Muscle of arm (tissue), 12 donors: ENCODE results near the gene KLHDC7B. TPM values are rescaled to one million over a fixed set of nuclear protein-coding genes. Genes with fewer than 3 reads are reported as not detected.

ENCODE experiments used
- DNase-seq: peaks from one replicate; pipeline ENCODE4 v3.0.0-alpha.2; 2013
- polyA plus RNA-seq, 12 donors: library from polyadenylated mRNA; unstranded; fragments of 120-200 nt; gene quantifications; one replicate each; pipeline ENCODE4 v1.2.1, GENCODE V29; 2013; ENCODE audit not compliant: insufficient read length in 12 of 12

KLHDC7B gene
- polyA plus RNA-seq, 12 donors: 0.09 to 0.17 TPM; not detected in 10

DNA sequence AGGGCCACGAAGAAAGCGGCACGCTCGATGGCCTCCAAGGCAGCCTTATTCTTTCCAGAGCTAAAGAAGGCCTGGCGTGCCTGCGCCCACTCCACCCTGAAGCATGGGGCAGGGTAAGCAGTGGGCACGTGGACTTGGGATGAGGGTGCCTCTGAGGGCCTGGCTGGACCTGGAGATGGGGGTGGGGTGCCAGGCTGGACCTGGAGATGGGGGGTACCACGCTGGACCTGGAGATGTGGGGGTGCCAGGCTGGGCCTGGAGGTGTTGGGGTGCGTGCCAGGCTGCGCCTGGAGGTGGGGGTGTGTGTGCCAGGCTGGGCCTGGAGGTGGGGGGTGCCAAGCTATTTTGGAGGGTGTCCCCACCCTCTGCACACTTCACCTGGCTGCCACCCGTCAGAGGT, 27.3 kb downstream of the KLHDC7B start:
- no peak for DNase-seq

DNA sequence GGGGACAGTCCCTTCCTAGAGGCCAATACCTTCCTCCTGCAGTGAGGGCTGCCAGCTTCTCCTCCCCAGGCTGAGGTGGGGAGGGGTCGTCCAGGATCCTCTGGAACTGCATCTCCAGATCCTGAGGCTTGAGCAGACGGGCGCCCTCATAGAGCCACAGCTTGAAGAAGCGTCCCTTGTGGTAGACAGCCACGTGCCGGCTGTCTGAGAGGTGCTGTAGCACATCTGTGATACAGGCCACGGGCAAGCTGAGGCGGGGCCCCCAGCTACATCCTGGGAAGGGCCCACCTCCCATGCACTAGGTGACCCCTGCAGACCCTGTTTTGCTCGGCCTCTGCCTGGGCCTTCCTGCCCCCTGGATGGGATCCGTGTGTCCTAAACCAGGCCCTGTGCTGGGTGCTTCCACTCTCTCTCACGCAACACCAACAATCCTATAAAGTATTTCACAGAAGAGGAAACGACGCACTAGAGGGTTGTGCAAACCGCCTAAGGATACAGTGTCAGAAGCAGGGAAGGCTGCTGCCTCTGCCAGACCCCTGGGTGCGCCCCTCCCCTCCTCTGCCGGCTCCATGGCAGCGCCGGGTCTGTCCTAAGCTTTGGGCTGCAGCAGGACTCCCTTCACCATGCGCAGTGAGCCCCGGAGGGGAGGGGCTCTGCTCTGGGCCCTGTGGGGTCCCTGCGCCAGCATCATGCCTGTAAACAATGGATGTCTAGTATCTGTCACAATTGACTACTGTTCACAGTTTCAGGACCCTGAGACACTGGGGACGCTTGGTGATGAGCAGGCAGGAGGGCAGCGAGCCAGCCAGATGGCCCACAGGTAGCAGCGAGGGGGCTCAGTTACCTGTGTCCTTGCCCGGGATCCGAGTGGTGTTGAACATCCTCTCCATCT, 28.0 kb downstream of the KLHDC7B start:
- DNase-seq: no peak

DNA sequence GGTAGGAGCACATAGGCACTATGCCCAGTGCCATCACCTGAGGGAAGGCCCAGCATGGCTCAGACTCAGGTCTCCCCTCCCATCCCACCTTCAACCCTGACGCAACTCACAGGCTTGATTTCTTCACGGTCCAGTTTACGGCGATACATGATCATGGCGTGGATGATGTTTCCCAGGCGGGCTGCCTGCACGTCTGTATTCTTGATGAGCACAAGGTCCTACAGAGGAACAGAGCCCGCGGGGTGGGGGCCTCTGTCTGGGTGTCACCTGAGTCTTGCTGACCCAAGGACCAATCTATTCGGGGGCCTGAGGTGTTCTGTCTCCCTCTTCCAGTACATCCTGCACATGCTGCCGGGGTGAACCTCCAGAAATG, 28.7 kb downstream of the KLHDC7B start:
- DNase-seq: no peak

DNA sequence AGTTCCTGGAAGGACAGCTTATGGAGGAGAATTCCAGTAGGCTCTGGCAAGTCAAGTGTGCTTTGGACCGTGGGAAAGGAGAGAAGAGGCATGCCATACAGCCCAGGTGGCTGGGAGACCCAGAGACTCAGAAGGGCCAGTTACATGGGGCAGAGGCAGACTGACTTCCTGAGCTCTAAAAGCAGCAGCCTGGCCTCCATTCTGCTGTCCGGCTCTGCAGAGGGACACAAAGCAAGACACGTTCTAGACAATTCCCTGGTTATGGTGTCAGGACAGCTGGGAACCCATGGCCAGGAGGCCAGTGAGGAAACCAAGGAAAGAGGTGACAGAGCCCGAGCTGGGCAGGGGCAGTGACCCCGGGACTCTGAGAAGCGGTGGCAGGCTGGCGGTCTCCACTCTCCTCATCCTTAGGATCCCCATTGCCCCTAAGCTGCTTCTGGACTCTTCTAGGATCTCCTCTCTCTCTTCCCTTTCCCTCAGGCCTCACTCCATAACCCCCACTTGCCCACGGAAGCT, 29.8 kb downstream of the KLHDC7B start:
- no peak for DNase-seq

DNA sequence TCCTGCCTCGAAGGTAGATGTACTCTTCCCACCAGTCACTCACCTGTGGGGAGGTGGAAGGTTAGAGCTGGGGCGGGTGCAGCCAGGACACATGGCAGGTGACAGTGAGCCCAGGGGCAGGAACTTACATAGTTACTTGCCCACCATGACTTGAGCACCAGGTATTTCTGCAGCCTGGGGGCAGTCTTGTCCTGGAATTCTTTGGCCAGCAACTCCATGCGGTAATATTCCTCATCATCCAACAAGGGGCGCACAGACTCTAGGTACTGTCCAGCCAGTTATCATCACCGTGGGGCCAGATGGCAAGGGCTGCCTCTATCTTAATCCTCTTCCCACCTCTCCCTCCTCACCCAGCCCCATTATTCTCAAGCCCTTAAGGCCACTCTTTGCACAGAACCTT, 30.4 kb downstream of the KLHDC7B start:
- no peak for DNase-seq

DNA sequence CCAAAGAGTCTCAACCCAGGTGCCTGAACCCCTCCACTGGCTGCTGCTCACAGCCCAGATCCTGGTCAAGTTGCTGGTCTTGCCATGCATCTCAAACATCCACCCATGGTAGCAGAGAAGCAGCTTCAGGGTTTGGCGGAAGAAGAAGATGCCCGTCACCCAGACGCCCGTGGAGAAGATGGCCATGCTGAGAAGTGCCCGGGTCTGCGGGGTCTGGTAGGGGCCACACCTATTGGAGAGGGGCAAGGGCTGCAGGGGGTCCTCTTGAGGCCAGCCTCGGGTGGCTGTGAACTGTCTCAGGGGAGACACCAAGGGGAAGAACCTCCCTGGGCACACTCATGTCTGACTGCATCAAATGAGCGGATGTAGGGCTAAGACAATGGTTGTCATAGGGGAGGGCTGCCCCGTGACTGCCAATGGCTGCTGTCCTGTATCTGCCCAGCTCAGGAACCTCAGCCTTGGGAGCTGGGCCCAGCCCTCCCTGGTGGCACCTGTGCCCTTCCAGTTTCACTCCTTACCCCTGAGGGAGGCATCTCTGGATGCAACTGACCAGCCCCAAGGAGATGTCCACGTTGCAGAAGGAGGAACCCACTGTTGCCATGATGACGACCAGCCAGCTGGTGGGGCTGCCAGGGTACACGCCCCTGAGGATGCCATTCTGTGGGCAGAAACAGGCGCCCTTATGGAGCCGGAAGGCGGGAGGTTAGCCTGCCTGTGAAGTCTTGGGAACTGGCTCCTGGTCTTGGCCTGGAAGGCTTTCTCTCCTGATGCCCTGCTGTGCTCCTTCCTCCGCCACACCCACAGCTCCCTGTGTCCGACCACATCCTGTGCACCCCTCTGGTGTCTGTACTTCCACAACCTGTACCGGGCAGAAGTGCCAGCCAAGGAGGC, 31.4 kb downstream of the KLHDC7B start:
- DNase-seq: no peak

DNA sequence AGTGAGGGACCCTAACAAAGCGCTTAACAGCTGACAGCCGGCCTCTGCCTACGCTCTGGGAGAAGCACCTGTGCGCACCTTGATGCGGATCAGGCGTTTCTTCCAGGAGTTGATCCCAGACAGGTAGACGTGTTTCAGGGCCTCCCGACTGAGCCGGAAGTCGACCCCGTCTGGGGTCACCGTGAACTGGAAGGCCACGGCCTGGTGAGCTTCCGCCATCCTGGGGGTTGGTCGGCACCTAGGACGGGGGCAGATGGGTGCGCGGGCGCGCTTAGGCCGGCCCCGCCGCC, 31.9 kb downstream of the KLHDC7B start:
- no peak for DNase-seq

DNA sequence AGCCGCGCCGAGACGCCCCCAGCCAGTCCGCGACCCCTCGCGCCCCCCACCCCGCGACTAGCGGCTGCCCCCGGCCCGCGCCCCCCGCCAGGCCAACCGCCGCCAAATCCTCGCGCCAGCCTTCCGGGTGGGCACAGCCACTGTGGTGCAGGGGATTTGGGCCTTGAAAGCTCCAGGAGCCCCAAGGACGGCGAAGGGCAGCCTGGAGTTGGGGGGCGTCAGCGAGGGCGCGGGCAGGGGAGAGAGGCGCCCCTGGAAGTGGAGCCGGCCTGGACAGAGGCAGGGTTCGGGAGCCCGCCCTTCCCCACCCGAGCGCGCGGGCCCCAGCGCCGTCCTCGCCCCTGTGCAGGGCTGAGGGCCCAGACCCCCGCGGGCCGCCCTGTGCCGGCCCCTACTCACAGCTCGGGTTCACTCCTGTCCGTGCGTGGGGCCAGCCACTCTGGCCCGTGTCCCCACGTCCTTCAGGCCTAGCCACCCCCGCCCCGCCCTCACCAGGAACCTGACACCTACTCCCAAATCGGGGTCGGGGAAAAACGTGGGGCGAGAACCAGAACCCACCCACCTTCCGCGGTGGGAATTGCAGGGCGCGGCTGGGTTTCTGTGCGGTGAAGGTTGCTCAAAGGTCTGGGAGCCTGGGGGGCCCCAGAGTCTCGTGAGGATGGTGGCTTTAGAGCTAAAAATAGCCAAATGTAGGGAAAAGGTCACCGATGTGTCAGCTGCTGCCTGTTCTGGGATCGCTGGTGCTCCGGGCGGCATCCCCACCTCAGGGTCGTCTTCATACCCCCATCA, 32.5 kb downstream of the KLHDC7B start, which contains the start of gene CPT1B:
TSS of gene CPT1B (minus strand) at position 441 of the 789 bp plus-strand sequence. CDS start 512 bp downstream, outside the sequence.
- no peak for DNase-seq

DNA sequence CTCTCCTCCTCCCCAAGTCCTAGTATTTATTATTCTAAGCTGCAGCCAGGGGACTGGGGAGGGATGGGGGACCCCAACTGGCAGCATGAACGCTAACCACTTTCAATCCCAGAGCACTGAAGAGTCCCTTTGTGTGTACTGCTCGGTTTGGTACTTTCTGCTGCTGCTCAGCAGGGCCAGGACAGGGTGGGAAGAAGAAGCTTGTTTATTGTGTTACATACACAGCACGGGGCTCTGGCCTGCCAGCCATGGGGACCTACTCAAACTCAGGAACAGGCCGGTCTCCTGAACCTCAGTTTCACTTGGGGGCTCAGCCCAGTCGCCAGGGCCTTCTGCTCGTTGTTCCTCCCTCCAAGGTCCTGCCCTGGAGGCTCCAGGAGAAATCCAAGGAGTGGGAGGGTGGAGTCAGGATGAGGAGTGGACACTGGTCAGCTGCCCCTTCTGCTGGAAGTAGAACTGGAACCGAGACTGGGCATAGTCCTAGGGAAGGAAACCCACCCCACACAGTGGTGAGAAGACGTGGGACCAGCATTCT, 33.1 kb downstream of the KLHDC7B start:
- DNase-seq: no peak

DNA sequence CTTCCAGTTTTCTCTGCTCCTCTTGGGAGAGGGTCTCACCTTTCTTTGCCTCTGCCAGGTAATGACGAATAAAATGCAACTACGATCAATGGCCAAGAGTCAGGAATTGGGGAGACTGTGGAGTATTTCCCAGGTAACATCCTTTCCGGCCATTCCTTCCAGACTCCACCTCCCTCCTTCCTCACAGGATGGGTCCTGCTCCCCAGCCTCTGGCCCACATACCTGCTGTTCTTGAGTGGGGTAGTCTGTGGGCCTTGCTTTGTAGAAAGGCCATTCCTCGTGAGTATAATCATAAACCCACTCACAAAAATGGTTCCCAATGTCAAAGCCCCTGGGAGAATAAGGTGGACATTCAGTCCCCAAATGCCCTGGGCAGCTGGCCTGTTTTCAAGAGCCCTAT, 34.1 kb downstream of the KLHDC7B start:
- no peak for DNase-seq

DNA sequence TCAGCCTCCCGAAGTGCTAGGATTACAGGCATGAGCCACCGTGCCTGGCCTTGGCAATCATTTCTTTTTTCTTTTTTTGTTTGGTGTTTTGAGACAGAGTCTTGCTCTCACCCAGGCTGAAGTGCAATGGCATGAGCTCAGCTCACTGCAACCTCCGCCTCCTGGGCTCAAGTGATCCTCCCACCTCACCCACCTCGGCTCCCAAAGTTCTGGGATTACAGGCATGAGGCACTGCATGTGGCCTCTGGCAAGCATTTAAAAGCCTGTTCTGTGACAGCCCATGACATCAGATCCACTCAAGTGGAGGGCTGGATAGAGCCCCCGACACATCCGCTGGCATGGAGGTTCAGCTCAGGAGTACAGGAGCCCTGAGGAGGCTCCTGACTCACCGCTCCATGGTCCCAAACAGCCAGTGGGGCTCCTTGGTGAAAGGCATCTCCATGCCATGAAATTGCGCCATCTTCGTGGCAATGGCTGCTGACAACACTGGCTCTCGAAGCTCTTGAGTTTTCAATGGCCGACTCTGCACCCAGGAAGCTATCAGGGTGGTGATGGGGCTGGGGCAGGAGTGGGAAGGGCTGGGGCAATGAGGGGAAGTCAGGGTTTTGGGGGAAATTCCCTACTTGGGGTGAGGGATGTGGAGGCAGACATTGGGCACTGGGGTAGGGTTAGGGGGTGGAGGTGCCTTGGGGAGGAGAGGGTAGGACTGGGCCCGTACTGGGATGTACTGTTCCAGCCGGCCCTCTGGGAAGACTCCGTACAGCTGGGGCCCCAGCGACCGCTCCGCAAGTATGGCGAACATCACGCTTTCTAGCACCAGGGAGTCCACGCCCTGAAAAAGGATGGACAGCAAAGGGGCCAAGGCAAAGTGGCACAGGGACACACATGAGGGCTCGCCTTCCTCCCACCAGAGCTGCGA, 35.6 kb downstream of the KLHDC7B start:
- DNase-seq: no peak

DNA sequence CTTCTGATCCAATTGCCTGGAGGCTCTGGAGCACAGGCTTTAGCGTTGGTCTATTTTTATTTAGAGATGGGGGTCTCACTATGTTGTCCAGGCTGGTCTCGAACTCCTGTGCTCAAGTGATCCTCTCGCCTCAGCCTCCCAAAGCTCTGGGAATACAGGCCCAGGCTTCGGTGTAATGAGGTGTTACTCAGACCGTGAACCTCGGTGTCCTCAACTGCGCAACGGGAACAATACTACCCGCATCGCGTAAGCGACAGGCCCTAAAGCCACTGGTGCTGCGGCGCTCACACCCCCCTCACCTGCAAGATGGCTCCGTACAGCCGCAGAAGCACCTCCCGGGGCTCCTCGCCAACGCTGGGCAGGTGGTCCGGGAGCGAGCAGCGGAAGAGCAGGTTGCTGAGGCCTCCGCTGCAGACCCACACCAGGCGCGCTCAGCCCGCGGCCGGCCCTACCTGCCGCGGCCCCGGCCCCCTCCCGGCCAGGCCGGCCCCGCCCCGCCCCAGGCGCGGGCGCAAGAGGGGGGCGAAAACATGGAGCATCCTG, 36.3 kb downstream of the KLHDC7B start:
- DNase-seq: peak; percentile 15

DNA sequence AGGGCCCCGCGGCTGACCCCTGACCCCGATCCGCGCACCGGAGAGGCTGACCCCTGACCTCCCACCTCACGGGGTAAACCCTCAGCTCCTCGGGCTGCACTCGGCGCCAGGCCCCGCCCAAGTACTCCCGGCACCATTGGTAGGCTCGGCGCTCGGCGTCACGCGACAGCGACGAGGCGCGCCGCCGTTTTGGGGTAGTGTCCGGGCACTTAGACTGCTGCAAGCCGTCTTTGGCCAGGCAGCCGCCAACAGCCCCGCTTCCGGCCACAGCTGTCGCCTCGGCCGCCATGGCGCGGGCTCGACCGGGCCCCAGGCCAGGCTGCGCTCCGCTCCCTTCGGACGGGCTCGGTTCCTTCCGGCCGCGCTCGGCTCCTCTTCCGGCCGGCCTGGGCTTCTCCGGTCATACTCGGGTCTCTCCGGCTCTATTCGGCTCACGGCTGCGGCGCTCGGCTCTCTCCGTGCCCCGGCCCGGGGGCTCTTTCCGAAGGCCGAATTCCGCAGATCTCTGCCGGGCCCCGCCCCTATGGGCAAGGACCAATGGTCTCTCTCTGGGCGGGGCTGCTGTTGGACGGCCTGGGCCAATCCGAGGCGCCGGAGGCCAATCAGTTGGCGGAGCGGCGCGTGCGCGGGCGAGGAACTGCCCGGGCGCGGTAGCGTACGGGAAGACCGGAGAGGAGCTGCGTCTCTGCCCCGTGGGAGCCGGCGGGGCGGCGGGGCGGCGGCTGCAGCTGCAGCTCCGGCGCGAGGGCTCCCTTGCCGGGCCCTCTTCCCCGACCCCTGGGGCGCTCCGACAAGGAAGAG, 37.0 kb downstream of the KLHDC7B start, which contains the start of gene CHKB:
TSS of gene CHKB (minus strand) at position 357 of the 801 bp plus-strand sequence. CDS start at position 289, 68 bp downstream.
- peak; percentile 98 for DNase-seq

DNA sequence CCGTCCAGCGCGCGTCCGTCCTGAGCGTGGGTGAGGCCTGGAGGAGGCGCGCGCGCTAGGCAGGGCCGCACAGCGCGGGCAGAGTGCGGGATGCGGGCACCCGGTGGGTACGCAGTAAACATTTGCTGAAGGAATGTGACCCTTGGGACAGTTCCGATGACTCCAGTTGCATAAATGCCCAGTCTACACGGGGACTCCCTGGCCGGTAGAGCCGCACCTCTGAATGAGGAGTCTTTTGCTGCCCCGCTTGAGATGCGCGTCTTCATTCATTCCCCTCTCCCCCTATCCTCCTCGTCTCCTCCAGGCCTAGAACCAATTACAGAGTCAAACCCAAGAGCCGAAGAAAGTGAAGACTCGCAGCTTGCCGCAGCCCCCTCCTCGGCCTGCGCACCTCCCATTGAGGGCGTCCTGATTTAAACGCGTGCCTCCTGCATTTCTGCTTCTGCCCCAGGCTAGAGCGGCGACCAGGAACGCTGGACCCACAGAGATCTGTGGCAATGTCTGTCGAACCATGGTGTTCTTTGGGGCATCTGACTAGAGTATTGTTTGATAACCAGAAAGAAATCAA, 37.7 kb downstream of the KLHDC7B start:
- no peak for DNase-seq

DNA sequence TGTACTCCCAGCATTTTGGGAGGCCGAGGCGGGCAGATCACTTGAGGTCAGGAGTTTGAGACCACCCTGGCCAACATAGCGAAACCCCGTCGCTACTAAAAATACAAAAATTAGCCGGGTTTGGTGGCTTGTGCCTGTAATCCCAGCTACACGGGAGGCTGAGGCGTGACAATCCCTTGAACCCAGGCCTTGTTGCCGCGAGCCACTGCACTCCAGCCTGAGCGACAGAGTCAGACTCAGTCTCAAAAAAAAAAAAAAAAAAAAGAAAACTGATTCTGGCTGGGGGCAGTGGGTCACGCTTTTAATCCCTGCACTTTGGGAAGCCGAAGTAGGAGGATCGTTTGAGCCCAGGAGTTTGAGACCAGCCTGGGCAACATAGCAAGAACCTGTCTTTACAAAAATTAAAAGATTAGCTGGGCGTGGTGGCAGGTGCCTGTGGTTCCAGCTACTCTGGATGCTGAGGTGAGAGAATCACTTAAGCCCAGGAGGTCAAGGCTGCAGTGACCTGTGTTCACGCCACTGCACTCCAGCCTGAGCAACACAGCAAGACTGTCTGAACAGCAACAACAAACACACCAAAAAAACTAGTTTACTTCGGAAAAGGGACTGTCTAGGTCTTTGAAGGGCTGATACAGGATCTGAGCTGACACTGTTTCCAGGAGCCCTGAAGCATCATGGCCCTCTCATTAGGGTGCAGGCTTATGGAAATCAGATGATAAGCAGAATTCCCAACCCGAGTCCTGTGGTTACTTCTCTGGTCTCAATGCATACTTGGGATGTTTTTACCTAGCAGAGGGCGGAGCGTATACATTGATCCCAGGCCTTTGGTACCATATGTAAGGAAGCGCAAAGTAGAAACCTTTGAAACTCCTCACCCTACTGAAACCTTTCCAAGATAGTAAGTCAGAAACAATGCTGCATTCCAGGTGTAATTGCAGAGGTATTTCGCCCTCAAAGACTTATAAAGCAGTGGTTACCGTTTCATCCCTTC, 38.7 kb downstream of the KLHDC7B start:
- DNase-seq: no peak

DNA sequence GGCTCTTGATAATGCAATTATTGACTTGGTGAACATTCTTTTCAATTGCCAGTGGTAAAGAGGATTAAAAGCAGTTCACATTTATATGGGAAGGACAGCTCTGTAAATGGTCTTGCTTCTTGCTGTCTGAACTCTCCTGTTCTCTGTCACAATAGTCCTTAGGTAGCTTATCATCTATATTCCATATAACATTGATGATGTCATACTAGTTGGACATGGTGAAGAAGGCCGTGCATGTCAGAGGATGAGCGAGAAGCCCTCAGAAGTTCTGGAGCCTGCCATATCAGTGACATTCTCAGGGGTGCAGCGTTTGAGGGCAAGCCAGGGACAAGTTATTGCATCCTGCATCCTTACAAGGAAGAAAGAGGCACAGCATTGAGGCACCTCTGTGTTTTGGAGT, 39.5 kb downstream of the KLHDC7B start:
- DNase-seq: no peak

DNA sequence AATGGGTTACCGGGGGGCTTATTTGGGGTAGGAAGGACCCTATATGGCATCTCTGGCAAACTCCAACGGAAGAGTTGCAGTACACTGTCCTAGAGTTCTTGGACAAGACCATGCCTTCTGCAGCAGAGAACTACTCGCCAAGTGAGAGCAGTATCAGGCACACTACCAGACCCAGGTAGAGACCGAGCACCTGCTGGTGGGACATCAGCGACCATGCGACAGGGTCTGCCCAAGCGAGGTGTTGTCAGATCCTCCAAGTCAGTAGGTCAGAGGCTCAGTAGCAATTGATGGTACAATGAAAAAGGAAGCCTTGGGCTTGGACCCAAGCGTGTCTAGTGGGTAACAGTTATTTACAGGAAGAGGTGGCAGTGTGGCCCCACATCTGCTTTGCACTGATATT, 40.1 kb downstream of the KLHDC7B start:
- DNase-seq: no peak

DNA sequence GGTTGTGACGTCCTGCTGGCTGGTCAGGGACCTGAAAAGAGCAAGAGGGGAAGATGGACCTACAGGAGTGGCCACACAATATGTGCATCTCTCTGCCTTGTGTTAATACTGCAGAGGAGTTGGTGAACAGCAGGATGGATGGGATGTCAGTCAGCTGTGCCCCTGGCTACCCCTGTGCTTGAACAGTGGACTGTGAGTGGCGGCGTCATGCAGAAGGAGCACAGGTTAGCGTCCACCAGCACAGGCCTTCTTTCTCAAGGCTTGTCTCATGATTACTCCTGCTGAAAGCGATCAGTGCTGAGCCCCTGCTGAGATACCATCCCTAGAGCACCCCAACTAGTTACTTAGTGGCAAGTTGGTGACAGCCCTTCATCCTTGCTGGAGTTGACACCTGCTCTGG, 40.7 kb downstream of the KLHDC7B start:
- no peak for DNase-seq
